Fibroblast of lung (primary cell): ENCODE results near the gene ARSG. TPM values are rescaled to one million over a fixed set of nuclear protein-coding genes. Genes with fewer than 3 reads are reported as not detected.

Experiments used
- DNase-seq, 2 donors: peaks; one replicate each; pipeline versions ENCODE4 v3.0.0 to v3.0.0-alpha.2; 2010; ENCODE audit warnings: low read depth in 2 of 2
- H2AFZ ChIP-seq: 2 replicates; pipeline ENCODE4 v1.5.1; 2012; ENCODE audit warnings: low read length, control low read depth, inconsistent platforms
- H3K27ac ChIP-seq: 2 replicates; pipeline ENCODE4 v1.5.1; 2011; ENCODE audit warnings: low read length, control low read depth; ENCODE audit not compliant: insufficient read depth
- H3K27me3 ChIP-seq: 2 replicates; pipeline ENCODE4 v1.5.1; 2011; ENCODE audit warnings: mild to moderate bottlenecking, low read length; ENCODE audit not compliant: control insufficient read depth, insufficient read depth
- H3K36me3 ChIP-seq: 2 replicates; pipeline ENCODE4 v1.5.1; 2011; ENCODE audit warnings: low read length; ENCODE audit not compliant: control insufficient read depth, insufficient read depth
- H3K4me1 ChIP-seq: 2 replicates; pipeline ENCODE4 v1.5.1; 2011; ENCODE audit warnings: low read length; ENCODE audit not compliant: control insufficient read depth, insufficient read depth; ENCODE audit errors: extremely low read depth
- H3K4me2 ChIP-seq: 2 replicates; pipeline ENCODE4 v1.5.1; 2011; ENCODE audit warnings: low read length, control low read depth; ENCODE audit not compliant: insufficient read depth; ENCODE audit errors: extremely low read depth
- H3K4me3 ChIP-seq, 4 experiments: fragments of 200-600 bp in 1 of 4; sonication (generic) in 1 of 4; replicated peaks in 1 of 4; 2 replicates each; pipeline ENCODE4 v1.5.1; 2011 to 2016; ENCODE audit warnings: low read length in 4 of 4, low read depth in 3 of 4, mild to moderate bottlenecking in 3 of 4, control low read depth in 2 of 4, inconsistent platforms in 1 of 4, mixed read lengths in 1 of 4; ENCODE audit not compliant: insufficient read depth in 1 of 4; ENCODE audit errors: control extremely low read depth in 1 of 4
- H3K79me2 ChIP-seq: 2 replicates; pipeline ENCODE4 v1.5.1; 2012; ENCODE audit warnings: mild to moderate bottlenecking, low read length, inconsistent platforms; ENCODE audit not compliant: control insufficient read depth, insufficient read depth
- H3K9ac ChIP-seq: 2 replicates; pipeline ENCODE4 v1.5.1; 2011; ENCODE audit warnings: mild to moderate bottlenecking, low read length, control low read depth; ENCODE audit not compliant: insufficient read depth
- H3K9me3 ChIP-seq: 2 replicates; pipeline ENCODE4 v1.5.1; 2012; ENCODE audit warnings: low read depth, low read length; ENCODE audit not compliant: control insufficient read depth, insufficient read depth
- H4K20me1 ChIP-seq: 2 replicates; pipeline ENCODE4 v1.5.1; 2011; ENCODE audit warnings: low read length; ENCODE audit not compliant: control insufficient read depth, insufficient read depth; ENCODE audit errors: extremely low read depth
- CTCF ChIP-seq, 2 donors: IDR thresholded peaks in 1 of 2; conservative IDR thresholded peaks in 1 of 2; 1 replicate in 1 of 2; 2 replicates in 1 of 2; pipeline ENCODE4 v1.5.1; 2011 to 2012; ENCODE audit warnings: low read length in 2 of 2, control low read depth in 1 of 2, inconsistent platforms in 1 of 2, low read depth in 1 of 2, mild to moderate bottlenecking in 1 of 2
- EZH2 ChIP-seq: IDR thresholded peaks from 2 replicates; pipeline ENCODE4 v1.5.1; 2012; ENCODE audit warnings: low read length, control low read depth, mild to moderate bottlenecking; ENCODE audit errors: missing control alignments
- polyA plus RNA-seq, 2 donors: library from polyadenylated mRNA; depleted of rRNA in 1 of 2; stranded (reverse) in 1 of 2; unstranded in 1 of 2; fragments of >200 nt; gene quantifications; 2 replicates each; pipeline ENCODE4 v1.2.1, GENCODE V29; 2011 to 2012; ENCODE audit warnings: missing spikeins in 1 of 2
- total RNA-seq: library from RNA; depleted of rRNA; stranded (reverse); fragments of >200 nt; gene quantifications from 2 replicates; pipeline ENCODE4 v1.2.1, GENCODE V29; 2014

The ARSG gene
- total and polyA plus RNA-seq, 2 donors (not counting 1 experiment from before 2014, with no cell fraction given) = 3.5 to 8.1 TPM

GRCh38 chr17:68320943-68321555, 29.8 kb downstream of the ARSG start:
- no peaks in the 10 kb centered on the region for H3K79me2 ChIP-seq
- no peak overlapping the region for H3K9ac ChIP-seq
- H3K4me1 ChIP-seq = no peaks in the 10 kb centered on the region
- H2AFZ ChIP-seq = no peak overlapping the region
- TF ChIP-seq CTCF (conservative IDR thresholded peaks at IDR 0.05 in 1 of 2, IDR thresholded peaks at IDR 0.05 in 1 of 2; ENCODE audit: low read depth in 1 of 2, low read length in 2 of 2) = no peak
- no peak for TF ChIP-seq EZH2
- H3K27ac ChIP-seq = no peak overlapping the region
- H3K27me3 ChIP-seq = no peaks in the 10 kb centered on the region
- no peak overlapping the region for H3K4me2 ChIP-seq
- DNase-seq = no peak
- no peaks in the 10 kb centered on the region for H4K20me1 ChIP-seq
- no peak overlapping the region for H3K4me3 ChIP-seq
- no peaks in the 10 kb centered on the region for H3K9me3 ChIP-seq
- no peaks in the 10 kb centered on the region for H3K36me3 ChIP-seq

- no peaks in the 10 kb centered on the region for H3K4me1 ChIP-seq
- TF ChIP-seq EZH2 (no peak), CTCF (conservative IDR thresholded peaks at IDR 0.05 in 1 of 2, IDR thresholded peaks at IDR 0.05 in 1 of 2; ENCODE audit: low read depth in 1 of 2, low read length in 2 of 2) (no peak)
These were observed 30.3 kb downstream of the ARSG start for GRCh38 chr17:68321556-68321954.

DNA sequence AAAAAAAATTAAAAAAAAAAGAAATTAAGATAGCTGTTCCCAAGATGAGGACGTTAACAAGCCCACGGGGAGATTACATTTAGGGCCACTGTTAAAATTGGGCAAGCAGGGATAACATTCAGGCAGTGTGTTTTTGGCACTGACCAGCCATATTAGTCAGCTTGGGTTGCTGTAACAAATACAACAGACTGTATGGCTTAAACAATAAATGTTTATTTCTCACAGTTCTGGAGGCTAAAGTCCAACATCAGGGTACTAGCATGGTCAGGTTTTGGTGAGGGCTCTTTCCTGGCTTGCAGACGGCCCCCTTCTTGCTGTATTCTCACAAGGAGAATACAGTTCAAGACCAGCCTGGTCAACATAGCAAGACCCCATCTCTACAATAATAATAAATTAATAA, 31.3 kb downstream of the ARSG start:
- no peaks in the 10 kb centered on the region for H4K20me1 ChIP-seq
- no peaks in the 10 kb centered on the region for H3K27me3 ChIP-seq
- H3K4me1 ChIP-seq = no peaks in the 10 kb centered on the region
- no peaks in the 10 kb centered on the region for H3K79me2 ChIP-seq
- DNase-seq = no peak
- no peak overlapping the region for H3K27ac ChIP-seq
- no peaks in the 10 kb centered on the region for H3K36me3 ChIP-seq
- no peak overlapping the region for H3K4me2 ChIP-seq
- no peak overlapping the region for H2AFZ ChIP-seq
- H3K4me3 ChIP-seq = no peak overlapping the region
- no peaks in the 10 kb centered on the region for H3K9me3 ChIP-seq
- TF ChIP-seq CTCF (conservative IDR thresholded peaks at IDR 0.05 in 1 of 2, IDR thresholded peaks at IDR 0.05 in 1 of 2; ENCODE audit: low read depth in 1 of 2, low read length in 2 of 2) = no peak
- no peak for TF ChIP-seq EZH2
- no peak overlapping the region for H3K9ac ChIP-seq

More at GRCh38 chr17:68321556-68321954, 30.3 kb downstream of the ARSG start:
- Histone ChIP-seq H3K4me3 (no peak overlapping the region), H2AFZ (no peak overlapping the region), H3K27ac (no peak overlapping the region), H3K9me3 (no peaks in the 10 kb centered on the region), H3K27me3 (no peaks in the 10 kb centered on the region), H4K20me1 (no peaks in the 10 kb centered on the region), H3K4me2 (no peak overlapping the region), H3K9ac (no peak overlapping the region), H3K79me2 (no peaks in the 10 kb centered on the region), H3K36me3 (no peaks in the 10 kb centered on the region)
- no peak for DNase-seq
